Activated CD8-positive, alpha-beta T cell treated with anti-CD3 and anti-CD28 coated beads, Interleukin-2, amount 10 ng/mL, durations not matched to agents 7 days and 5 days (primary cell): Measurements from ENCODE around the gene MAP3K10. TPM values are rescaled to one million over a fixed set of nuclear protein-coding genes. Genes with fewer than 3 reads are reported as not detected.
A peak's percentile ranks its signal among the peaks of the same experiment; 100 is the strongest.

Experiments
- ATAC-seq: fragments of 150-1000 bp; cut with Tn5 transposase; one replicate; pipeline ENCODE4 v1.10.0; 2021; ENCODE audit warnings: moderate library complexity
- CTCF ChIA-PET: fragments of 350-600 bp; sonication (Branson Sonifier 250); formaldehyde crosslinking; loops from one replicate; lab custom pipeline; 2021; ENCODE audit warnings: antibody characterized with exemption; lab: Charles Lee
- POLR2A ChIA-PET: fragments of 350-600 bp; sonication (Branson Sonifier 250); formaldehyde crosslinking; loops from one replicate; lab custom pipeline; 2021; ENCODE audit warnings: antibody characterized with exemption; lab: Charles Lee
- DNase-seq: peaks from one replicate; pipeline ENCODE4 v3.0.0-alpha.2; 2020
- H3K27ac Mint-ChIP-seq: one replicate; pipeline ENCODE4 v1.8.0; 2021; ENCODE audit warnings: mild to moderate bottlenecking, mixed read lengths
- H3K27me3 Mint-ChIP-seq: one replicate; pipeline ENCODE4 v1.8.0; 2021; ENCODE audit warnings: low read depth, mixed read lengths
- H3K36me3 Mint-ChIP-seq: one replicate; pipeline ENCODE4 v1.8.0; 2021; ENCODE audit warnings: low read depth, mixed read lengths
- H3K4me1 Mint-ChIP-seq: one replicate; pipeline ENCODE4 v1.8.0; 2021; ENCODE audit warnings: low read depth, mixed read lengths
- H3K4me3 Mint-ChIP-seq: one replicate; pipeline ENCODE4 v1.8.0; 2021; ENCODE audit warnings: mild to moderate bottlenecking, mixed read lengths
- H3K9me3 Mint-ChIP-seq: one replicate; pipeline ENCODE4 v1.8.0; 2022; ENCODE audit warnings: mixed read lengths; ENCODE audit not compliant: insufficient read depth
- total RNA-seq, 2 experiments: library from RNA; stranded (reverse); gene quantifications; one replicate each; pipeline ENCODE4 v1.2.3, GENCODE V29; 2021

MAP3K10 gene
- total RNA-seq, 2 experiments from 2014 or later, result 16.2 to 18.4 TPM

GRCh38 chr19:40205760-40206159 lies 14.5 kb downstream of the MAP3K10 start:
- Mint-ChIP-seq H3K36me3 (peaks cover 3% of the 10 kb centered on the region), H3K4me1 (no peaks in the 10 kb centered on the region), H3K27me3 (no peaks in the 10 kb centered on the region), H3K9me3 (no peaks in the 10 kb centered on the region), H3K27ac (no peak overlapping the region), H3K4me3 (no peak overlapping the region)
- DNase-seq (no peak), ATAC-seq (no peak)
- ChIA-PET POLR2A (interaction anchor here (1.1 kb wide), 1 partner anchor 15 kb away, joined by 6 read pairs; no protein-coding TSS in a partner anchor), CTCF (no interaction called here)

- ChIA-PET CTCF (interaction anchor here (1.3 kb wide), 1 partner anchor 69 kb away, joined by 3 read pairs; no protein-coding TSS in a partner anchor), POLR2A (interaction anchor here (0.7 kb wide), 1 partner anchor 365 kb away, joined by 3 read pairs; no protein-coding TSS in a partner anchor)
- H3K4me3 Mint-ChIP-seq, result no peak overlapping the region
- no peak for ATAC-seq
- no peaks in the 10 kb centered on the region for H3K9me3 Mint-ChIP-seq
- peaks cover 3% of the 10 kb centered on the region for H3K36me3 Mint-ChIP-seq
- no peaks in the 10 kb centered on the region for H3K4me1 Mint-ChIP-seq
- H3K27me3 Mint-ChIP-seq, result no peaks in the 10 kb centered on the region
- DNase-seq, result no peak
- H3K27ac Mint-ChIP-seq, result no peak overlapping the region
Observed at GRCh38 chr19:40208602-40209001, 17.4 kb downstream of the MAP3K10 start.

- DNase-seq, result no peak
- peaks cover 1% of the 10 kb centered on the region for H3K27me3 Mint-ChIP-seq
- H3K4me3 Mint-ChIP-seq, result no peak overlapping the region
- peaks cover 3% of the 10 kb centered on the region for H3K36me3 Mint-ChIP-seq
- CTCF ChIA-PET, result no interaction called here
- no peaks in the 10 kb centered on the region for H3K9me3 Mint-ChIP-seq
- H3K4me1 Mint-ChIP-seq, result no peaks in the 10 kb centered on the region
- ATAC-seq, result no peak
- POLR2A ChIA-PET, result no interaction called here
- no peak overlapping the region for H3K27ac Mint-ChIP-seq
Observed at GRCh38 chr19:40210889-40211288, 19.7 kb downstream of the MAP3K10 start.

- Mint-ChIP-seq H3K27me3 (peaks cover 15% of the 10 kb centered on the region), H3K4me3 (no peak overlapping the region), H3K4me1 (peaks cover 7% of the 10 kb centered on the region), H3K36me3 (peaks cover 3% of the 10 kb centered on the region), H3K27ac (no peak overlapping the region), H3K9me3 (no peaks in the 10 kb centered on the region)
- DNase-seq (no peak), ATAC-seq (no peak)
- CTCF ChIA-PET, result no interaction called here
- POLR2A ChIA-PET, result no interaction called here
Observed at GRCh38 chr19:40213251-40213829, 22.1 kb downstream of the MAP3K10 start.

- peaks cover 8% of the 10 kb centered on the region for H3K4me1 Mint-ChIP-seq
- no peaks in the 10 kb centered on the region for H3K9me3 Mint-ChIP-seq
- DNase-seq (no peak), ATAC-seq (no peak)
- ChIA-PET POLR2A (no interaction called here), CTCF (no interaction called here)
- peaks cover 3% of the 10 kb centered on the region for H3K36me3 Mint-ChIP-seq
- peaks cover 21% of the 10 kb centered on the region for H3K27me3 Mint-ChIP-seq
- no peak overlapping the region for H3K4me3 Mint-ChIP-seq
- no peak overlapping the region for H3K27ac Mint-ChIP-seq
Observed at GRCh38 chr19:40213882-40214570, 22.8 kb downstream of the MAP3K10 start.

GRCh38 chr19:40214936-40215335 lies 23.7 kb downstream of the MAP3K10 start:
- ATAC-seq (no peak), DNase-seq (no peak)
- CTCF ChIA-PET, result no interaction called here
- POLR2A ChIA-PET, result no interaction called here
- peaks cover 30% of the 10 kb centered on the region for H3K27me3 Mint-ChIP-seq
- H3K36me3 Mint-ChIP-seq, result no peaks in the 10 kb centered on the region
- no peaks in the 10 kb centered on the region for H3K9me3 Mint-ChIP-seq
- no peak overlapping the region for H3K4me3 Mint-ChIP-seq
- no peak overlapping the region for H3K27ac Mint-ChIP-seq
- peaks cover 8% of the 10 kb centered on the region for H3K4me1 Mint-ChIP-seq

GRCh38 chr19:40216013-40216776 lies 25.0 kb downstream of the MAP3K10 start:
- POLR2A ChIA-PET, result no interaction called here
- DNase-seq (no peak), ATAC-seq (no peak)
- H3K4me3 Mint-ChIP-seq, result no peak overlapping the region
- no peaks in the 10 kb centered on the region for H3K9me3 Mint-ChIP-seq
- H3K4me1 Mint-ChIP-seq, result peaks cover 8% of the 10 kb centered on the region
- CTCF ChIA-PET, result no interaction called here
- H3K27me3 Mint-ChIP-seq, result peaks cover 37% of the 10 kb centered on the region
- no peaks in the 10 kb centered on the region for H3K36me3 Mint-ChIP-seq
- no peak overlapping the region for H3K27ac Mint-ChIP-seq

GRCh38 chr19:40216777-40217026 lies 25.5 kb downstream of the MAP3K10 start:
- no peak for DNase-seq
- Mint-ChIP-seq H3K9me3 (no peaks in the 10 kb centered on the region), H3K27ac (no peak overlapping the region), H3K4me3 (no peak overlapping the region), H3K36me3 (no peaks in the 10 kb centered on the region), H3K27me3 (peaks cover 38% of the 10 kb centered on the region), H3K4me1 (peaks cover 8% of the 10 kb centered on the region)
- no peak for ATAC-seq
- CTCF ChIA-PET, result no interaction called here
- POLR2A ChIA-PET, result no interaction called here

GRCh38 chr19:40217027-40217810 lies 26.0 kb downstream of the MAP3K10 start:
- peak; percentile 30 for DNase-seq
- CTCF ChIA-PET, result interaction anchor here (1.0 to 2.0 kb wide), 4 partner anchors 18 to 77 kb away, joined by 3 to 7 read pairs (median 3); partner anchors contain the start of gene MAP3K10
- Mint-ChIP-seq H3K27ac (no peak overlapping the region), H3K27me3 (peaks cover 38% of the 10 kb centered on the region), H3K4me1 (peaks cover 11% of the 10 kb centered on the region), H3K9me3 (no peaks in the 10 kb centered on the region), H3K36me3 (peaks cover 3% of the 10 kb centered on the region), H3K4me3 (no peak overlapping the region)
- no peak for ATAC-seq
- POLR2A ChIA-PET, result no interaction called here

GRCh38 chr19:40217934-40218890 lies 27.0 kb downstream of the MAP3K10 start, which contains the start of gene TTC9B:
TSS of gene TTC9B (minus strand) at chr19:40218384. CDS start at chr19:40218381, 3 bp downstream.
- ATAC-seq, result peak; percentile 69
- DNase-seq, result peak; percentile 67
- ChIA-PET POLR2A (interaction anchor here (0.6 kb wide), 1 partner anchor 42 kb away, joined by 3 read pairs; no protein-coding TSS in a partner anchor), CTCF (interaction anchor here (0.9 to 2.0 kb wide), 6 partner anchors 19 to 78 kb away, joined by 3 to 7 read pairs (median 3); partner anchors contain the start of gene MAP3K10)
- Mint-ChIP-seq H3K9me3 (no peaks in the 10 kb centered on the region), H3K4me3 (no peak within 1 kb of the TSS), H3K36me3 (peaks cover 3% of the 10 kb centered on the region), H3K4me1 (peaks cover 11% of the 10 kb centered on the region), H3K27ac (no peak within 1 kb of the TSS), H3K27me3 (peaks cover 38% of the 10 kb centered on the region)
